ENCODE measurements around the gene NIPAL1. TPM values are rescaled to one million over a fixed set of nuclear protein-coding genes. Genes with fewer than 3 reads are reported as not detected.
"Not testable (repeated sequence)": the region's sequence is repeated elsewhere in the genome, so short reads cannot be mapped to it uniquely, and the experiment has no call there.

The NIPAL1 gene
- polyA plus RNA-seq, 3 donors = 0.13 to 0.22 TPM; not detected in 1

DNA sequence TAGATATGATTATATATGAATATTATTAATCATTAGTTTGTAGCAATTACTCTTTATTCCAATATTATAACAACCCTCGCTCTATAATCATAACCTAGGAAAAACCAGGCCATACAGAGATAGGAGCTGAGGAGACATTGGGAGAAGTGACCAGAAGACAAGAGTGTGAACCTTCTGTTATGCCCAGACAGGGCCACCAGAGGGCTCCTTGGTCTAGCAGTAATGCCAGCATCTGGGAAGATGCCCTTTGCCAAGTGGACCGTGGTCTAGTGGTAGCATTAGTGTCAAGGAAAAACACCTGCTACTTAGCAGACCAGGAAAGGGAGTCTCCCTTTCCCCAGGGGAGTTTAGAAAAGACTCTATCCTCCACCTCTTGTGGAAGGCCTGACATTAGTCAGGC is 13.0 kb upstream of the NIPAL1 start:
- H3K27ac Mint-ChIP-seq = not testable (repeated sequence)

DNA sequence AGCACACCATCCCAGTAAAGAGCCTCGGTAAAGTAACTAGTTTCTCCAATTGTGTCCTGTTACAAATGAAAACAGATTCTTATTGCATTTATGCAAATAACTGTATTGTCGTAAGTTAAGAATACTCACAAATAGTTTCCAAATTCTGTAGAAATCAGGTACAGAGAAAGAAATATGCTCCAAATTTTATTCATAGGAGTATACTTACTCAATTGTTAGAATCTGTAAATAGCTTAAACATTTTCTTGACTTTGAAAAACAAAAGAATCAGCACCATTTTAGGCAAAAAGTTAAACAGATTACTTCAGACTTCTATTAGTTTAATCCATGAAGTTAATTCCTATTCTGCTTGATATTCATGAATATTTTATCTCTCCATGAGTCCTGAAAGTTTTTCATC is 10.8 kb upstream of the NIPAL1 start:
- Histone ChIP-seq H3K36me3 (replicated peaks in 1 of 2; ENCODE audit: control insufficient read depth in 1 of 2, insufficient read depth in 2 of 2, low read length in 2 of 2) (no peaks in the 10 kb centered on the region), H4K20me1 (ENCODE audit: insufficient read depth, low read length) (no peaks in the 10 kb centered on the region), H3K9ac (ENCODE audit: insufficient read depth, low read length, poor library complexity, severe bottlenecking) (no peak overlapping the region), H3K27ac (ENCODE audit: low read depth in 1 of 2, low read length in 2 of 2) (no peak overlapping the region), H3K27me3 (ENCODE audit: control insufficient read depth in 2 of 2, insufficient read depth in 2 of 2, low read length in 2 of 2) (no peaks in the 10 kb centered on the region), H3K79me2 (ENCODE audit: insufficient read depth, low read length) (no peaks in the 10 kb centered on the region), H3K4me1 (ENCODE audit: control insufficient read depth in 1 of 2, insufficient read depth in 2 of 2, low read length in 2 of 2) (no peaks in the 10 kb centered on the region), H2AFZ (ENCODE audit: insufficient read depth, low read depth, low read length, poor library complexity, severe bottlenecking) (no peak overlapping the region), H3K4me3 (replicated peaks in 1 of 3; ENCODE audit: low read depth in 2 of 3, low read length in 3 of 3) (no peak overlapping the region), H3K9me3 (replicated peaks in 1 of 2; ENCODE audit: control insufficient read depth in 1 of 2, insufficient read depth in 1 of 2, low read length in 2 of 2) (peaks cover 21 to 33% of the 10 kb centered on the region in 2 donors), H3K4me2 (replicated peaks; ENCODE audit: extremely low read depth, low read length, poor library complexity, severe bottlenecking) (no peak overlapping the region)
- no peak for DNase-seq
- TF ChIP-seq, protein P1, sequence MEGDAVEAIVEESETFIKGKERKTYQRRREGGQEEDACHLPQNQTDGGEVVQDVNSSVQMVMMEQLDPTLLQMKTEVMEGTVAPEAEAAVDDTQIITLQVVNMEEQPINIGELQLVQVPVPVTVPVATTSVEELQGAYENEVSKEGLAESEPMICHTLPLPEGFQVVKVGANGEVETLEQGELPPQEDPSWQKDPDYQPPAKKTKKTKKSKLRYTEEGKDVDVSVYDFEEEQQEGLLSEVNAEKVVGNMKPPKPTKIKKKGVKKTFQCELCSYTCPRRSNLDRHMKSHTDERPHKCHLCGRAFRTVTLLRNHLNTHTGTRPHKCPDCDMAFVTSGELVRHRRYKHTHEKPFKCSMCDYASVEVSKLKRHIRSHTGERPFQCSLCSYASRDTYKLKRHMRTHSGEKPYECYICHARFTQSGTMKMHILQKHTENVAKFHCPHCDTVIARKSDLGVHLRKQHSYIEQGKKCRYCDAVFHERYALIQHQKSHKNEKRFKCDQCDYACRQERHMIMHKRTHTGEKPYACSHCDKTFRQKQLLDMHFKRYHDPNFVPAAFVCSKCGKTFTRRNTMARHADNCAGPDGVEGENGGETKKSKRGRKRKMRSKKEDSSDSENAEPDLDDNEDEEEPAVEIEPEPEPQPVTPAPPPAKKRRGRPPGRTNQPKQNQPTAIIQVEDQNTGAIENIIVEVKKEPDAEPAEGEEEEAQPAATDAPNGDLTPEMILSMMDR (IDR thresholded peaks at IDR 0.05) = no peak
- Mint-ChIP-seq H3K27me3 (ENCODE audit: low read depth in 3 of 3) (peaks cover 0 to 5% (median 2%) of the 10 kb centered on the region in 3 donors), H3K9me3 (peaks cover 9 to 40% (median 23%) of the 10 kb centered on the region in 7 donors), H3K4me3 (no peak overlapping the region), H3K4me1 (no peaks in the 10 kb centered on the region), H3K36me3 (peaks cover 2% of the 10 kb centered on the region in 2 donors), H3K27ac (no peak overlapping the region)
- intact Hi-C loops (cut with micrococcal nuclease) = no loop called here
- WGBS (ENCODE audit: insufficient coverage) = no CpG with 5 or more reads among the region's 2 CpGs

More for the DNA sequence above, 13.0 kb upstream of the NIPAL1 start:
- not testable (repeated sequence) for H4K20me1 ChIP-seq (ENCODE audit: insufficient read depth, low read length); H3K79me2 ChIP-seq (ENCODE audit: insufficient read depth, low read length); H3K27me3 Mint-ChIP-seq (ENCODE audit: low read depth in 3 of 3); H3K4me2 ChIP-seq (replicated peaks; ENCODE audit: extremely low read depth, low read length, poor library complexity, severe bottlenecking); H3K27ac ChIP-seq (ENCODE audit: low read depth in 1 of 2, low read length in 2 of 2); H2AFZ ChIP-seq (ENCODE audit: insufficient read depth, low read depth, low read length, poor library complexity, severe bottlenecking); H3K4me3 ChIP-seq (replicated peaks in 1 of 3; ENCODE audit: low read depth in 2 of 3, low read length in 3 of 3); H3K4me1 Mint-ChIP-seq; H3K9ac ChIP-seq (ENCODE audit: insufficient read depth, low read length, poor library complexity, severe bottlenecking); H3K4me1 ChIP-seq (ENCODE audit: control insufficient read depth in 1 of 2, insufficient read depth in 2 of 2, low read length in 2 of 2); H3K36me3 Mint-ChIP-seq; H3K36me3 ChIP-seq (replicated peaks in 1 of 2; ENCODE audit: control insufficient read depth in 1 of 2, insufficient read depth in 2 of 2, low read length in 2 of 2); H3K4me3 Mint-ChIP-seq; H3K27me3 ChIP-seq (ENCODE audit: control insufficient read depth in 2 of 2, insufficient read depth in 2 of 2, low read length in 2 of 2)
- intact Hi-C loops (cut with micrococcal nuclease) = loop anchor here in 1 of 2 donors (5.0 kb wide), 1 partner anchor 84 kb away; no protein-coding TSS in a partner anchor
- TF ChIP-seq, protein P1 (IDR thresholded peaks at IDR 0.05) = peak; percentile 81
- H3K9me3 ChIP-seq (replicated peaks in 1 of 2; ENCODE audit: control insufficient read depth in 1 of 2, insufficient read depth in 1 of 2, low read length in 2 of 2) = peaks cover 12 to 24% of the 10 kb centered on the region in 2 donors
- DNase-seq = peak in 2 of 3 donors; percentile 16 to 31
- WGBS (ENCODE audit: insufficient coverage) = no CpG with 5 or more reads among the region's 2 CpGs
- peaks cover 6 to 37% (median 21%) of the 10 kb centered on the region in 7 donors for H3K9me3 Mint-ChIP-seq
